ENCODE results near the gene WNT5A.

WNT5A gene

DNA sequence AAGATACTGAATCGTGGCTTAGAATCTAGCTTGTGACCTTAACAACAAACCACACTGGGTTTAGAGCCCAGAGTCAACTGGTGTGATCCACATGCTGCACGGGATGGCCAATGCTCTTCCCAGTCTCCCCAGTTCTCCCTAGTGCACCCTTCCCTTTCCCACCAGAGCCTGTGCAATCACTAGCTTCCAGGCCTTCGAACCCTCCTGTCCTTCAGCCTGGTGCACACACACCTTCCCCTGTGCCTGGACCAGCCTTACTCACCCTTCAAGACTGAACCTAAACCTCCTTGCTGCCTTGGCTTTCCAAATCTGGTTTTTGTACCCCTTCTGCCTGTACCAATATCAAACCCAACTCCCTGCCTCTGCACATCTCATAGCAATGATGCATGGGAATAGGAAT lies 43.8 kb downstream of the WNT5A start:
- Histone ChIP-seq H3K4me1 (ENCODE audit: control insufficient read depth, insufficient read depth, low read length) (no peaks in the 10 kb centered on the region), H3K27ac (ENCODE audit: low read depth, low read length) (no peak overlapping the region), H3K27me3 (ENCODE audit: control insufficient read depth, insufficient read depth, low read length) (no peaks in the 10 kb centered on the region), H3K36me3 (ENCODE audit: control insufficient read depth, insufficient read depth, low read length) (no peaks in the 10 kb centered on the region), H3K9me3 (ENCODE audit: control insufficient read depth, insufficient read depth, low read depth, low read length) (no peaks in the 10 kb centered on the region), H3K9ac (ENCODE audit: low read length) (no peak overlapping the region), H3K4me3 (ENCODE audit: low read depth, low read length) (no peak overlapping the region)

DNA sequence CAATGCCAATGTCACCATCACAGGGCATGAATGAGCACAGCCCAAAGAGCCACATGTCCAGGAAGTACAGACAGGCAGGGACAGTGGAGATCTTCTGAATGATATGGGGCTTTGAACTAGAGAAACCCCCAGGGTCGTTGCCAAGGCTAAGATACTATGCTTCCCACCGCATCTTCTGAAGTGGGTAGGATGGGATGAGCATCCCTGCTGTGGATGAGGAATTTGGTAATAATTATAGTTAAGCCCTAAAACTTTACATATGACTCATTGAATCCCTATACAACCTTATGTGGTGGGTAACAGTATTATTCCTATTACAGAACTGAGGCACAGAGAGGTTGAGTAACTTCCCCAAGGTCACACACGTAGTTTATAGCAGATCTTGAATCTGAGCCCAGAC lies 44.2 kb downstream of the WNT5A start:
- no peak overlapping the region for H3K27ac ChIP-seq (ENCODE audit: low read depth, low read length)
- no peaks in the 10 kb centered on the region for H3K36me3 ChIP-seq (ENCODE audit: control insufficient read depth, insufficient read depth, low read length)
- no peaks in the 10 kb centered on the region for H3K9me3 ChIP-seq (ENCODE audit: control insufficient read depth, insufficient read depth, low read depth, low read length)
- no peaks in the 10 kb centered on the region for H3K4me1 ChIP-seq (ENCODE audit: control insufficient read depth, insufficient read depth, low read length)
- H3K27me3 ChIP-seq (ENCODE audit: control insufficient read depth, insufficient read depth, low read length): no peaks in the 10 kb centered on the region
- no peak overlapping the region for H3K9ac ChIP-seq (ENCODE audit: low read length)
- no peak overlapping the region for H3K4me3 ChIP-seq (ENCODE audit: low read depth, low read length)

DNA sequence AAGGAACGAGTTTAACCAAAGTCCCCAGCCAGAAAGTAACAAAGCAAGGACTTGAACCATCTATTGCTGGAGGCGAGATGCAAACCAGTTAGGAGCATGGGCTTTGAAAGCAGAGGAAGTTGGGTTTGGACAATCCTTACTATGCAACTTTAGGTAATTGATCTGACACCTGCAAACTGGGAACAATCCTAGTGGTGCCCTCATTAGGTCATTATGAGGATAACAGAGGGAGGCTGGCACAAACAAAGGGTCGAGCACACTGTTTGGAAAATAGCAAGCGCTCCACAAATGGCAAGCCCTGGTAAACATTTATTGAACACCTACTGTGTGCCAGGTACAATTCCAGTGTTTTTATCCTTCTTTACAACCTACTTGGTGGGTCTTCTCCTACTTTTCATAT lies 45.6 kb downstream of the WNT5A start:
- Histone ChIP-seq H3K36me3 (ENCODE audit: control insufficient read depth, insufficient read depth, low read length) (no peaks in the 10 kb centered on the region), H3K27ac (ENCODE audit: low read depth, low read length) (no peak overlapping the region), H3K4me3 (ENCODE audit: low read depth, low read length) (no peak overlapping the region), H3K4me1 (ENCODE audit: control insufficient read depth, insufficient read depth, low read length) (no peaks in the 10 kb centered on the region), H3K9ac (ENCODE audit: low read length) (no peak overlapping the region), H3K9me3 (ENCODE audit: control insufficient read depth, insufficient read depth, low read depth, low read length) (no peaks in the 10 kb centered on the region), H3K27me3 (ENCODE audit: control insufficient read depth, insufficient read depth, low read length) (no peaks in the 10 kb centered on the region)

DNA sequence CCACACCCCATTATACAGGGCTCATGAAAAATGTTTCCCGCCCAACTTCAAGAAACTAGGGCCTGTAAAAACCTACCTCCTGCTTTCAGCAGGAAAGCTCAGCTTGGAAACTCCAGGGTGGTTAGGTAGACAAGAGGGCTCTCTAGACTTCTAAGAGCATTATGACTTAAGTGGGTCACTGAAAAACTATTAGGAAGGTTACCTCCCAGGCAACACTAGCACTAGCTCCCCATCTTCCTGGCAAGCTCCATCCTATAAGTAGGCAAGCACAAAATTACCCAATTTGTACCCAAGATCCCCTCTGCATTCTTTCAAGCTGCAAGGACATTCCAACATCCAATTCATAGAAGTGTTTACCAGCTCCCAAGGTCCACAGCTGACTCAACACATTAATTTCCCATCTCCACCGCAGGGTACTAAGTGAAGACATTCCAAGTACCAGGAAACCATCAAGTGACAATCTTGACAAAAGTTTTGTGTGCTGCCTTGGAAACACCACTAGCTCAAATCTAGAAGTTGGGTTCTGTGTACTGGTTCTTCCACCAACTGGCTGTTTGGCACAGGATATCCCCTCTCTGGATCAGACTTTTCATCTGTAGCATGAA lies 46.9 kb downstream of the WNT5A start:
- Histone ChIP-seq H3K4me3 (ENCODE audit: low read depth, low read length) (no peak overlapping the region), H3K27ac (ENCODE audit: low read depth, low read length) (no peak overlapping the region), H3K9ac (ENCODE audit: low read length) (no peak overlapping the region), H3K4me1 (ENCODE audit: control insufficient read depth, insufficient read depth, low read length) (no peaks in the 10 kb centered on the region), H3K27me3 (ENCODE audit: control insufficient read depth, insufficient read depth, low read length) (no peaks in the 10 kb centered on the region), H3K9me3 (ENCODE audit: control insufficient read depth, insufficient read depth, low read depth, low read length) (no peaks in the 10 kb centered on the region), H3K36me3 (ENCODE audit: control insufficient read depth, insufficient read depth, low read length) (no peaks in the 10 kb centered on the region)

DNA sequence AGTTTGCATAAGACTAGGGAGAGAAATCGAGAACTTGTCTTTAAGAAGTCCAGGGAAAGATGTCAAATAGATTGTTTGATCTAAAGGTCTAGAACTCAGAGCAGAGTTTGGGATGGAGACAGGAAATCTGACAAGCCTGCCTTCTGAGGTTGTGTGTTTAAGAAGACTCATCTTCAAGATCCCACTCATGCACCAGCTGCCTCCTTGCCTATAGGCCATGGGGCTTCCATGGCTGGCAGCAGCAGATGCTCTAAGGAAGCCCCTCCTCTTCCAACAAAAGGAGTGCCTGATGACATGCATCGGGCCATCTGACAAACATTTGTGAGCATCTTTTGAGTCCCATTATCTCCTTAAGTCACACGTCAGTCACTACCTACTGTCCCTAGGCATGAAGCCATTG lies 47.4 kb downstream of the WNT5A start:
- no peak overlapping the region for H3K9ac ChIP-seq (ENCODE audit: low read length)
- no peaks in the 10 kb centered on the region for H3K4me1 ChIP-seq (ENCODE audit: control insufficient read depth, insufficient read depth, low read length)
- H3K27ac ChIP-seq (ENCODE audit: low read depth, low read length): no peak overlapping the region
- H3K36me3 ChIP-seq (ENCODE audit: control insufficient read depth, insufficient read depth, low read length): no peaks in the 10 kb centered on the region
- H3K9me3 ChIP-seq (ENCODE audit: control insufficient read depth, insufficient read depth, low read depth, low read length): no peaks in the 10 kb centered on the region
- no peak overlapping the region for H3K4me3 ChIP-seq (ENCODE audit: low read depth, low read length)
- H3K27me3 ChIP-seq (ENCODE audit: control insufficient read depth, insufficient read depth, low read length): no peaks in the 10 kb centered on the region

DNA sequence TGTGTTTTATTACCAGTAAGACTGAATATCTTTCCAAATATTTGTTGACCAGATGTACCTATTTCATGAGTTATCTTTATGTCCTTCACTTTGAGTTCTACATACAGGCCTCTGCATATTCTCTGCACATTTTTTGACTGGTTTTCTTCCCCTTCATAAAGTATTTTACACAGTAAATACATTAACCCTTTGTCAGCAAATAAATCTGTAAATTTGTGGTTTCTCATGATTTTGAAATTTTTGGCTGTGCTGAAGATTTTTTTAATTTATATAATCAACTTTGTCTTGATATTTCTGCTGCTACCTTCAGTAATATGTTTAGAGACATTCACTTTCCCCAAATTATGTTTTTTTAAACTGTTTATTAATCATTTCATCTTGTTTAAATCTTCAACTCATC lies 50.5 kb downstream of the WNT5A start:
- Histone ChIP-seq H3K27me3 (ENCODE audit: control insufficient read depth, insufficient read depth, low read length) (no peaks in the 10 kb centered on the region), H3K27ac (ENCODE audit: low read depth, low read length) (no peak overlapping the region)

DNA sequence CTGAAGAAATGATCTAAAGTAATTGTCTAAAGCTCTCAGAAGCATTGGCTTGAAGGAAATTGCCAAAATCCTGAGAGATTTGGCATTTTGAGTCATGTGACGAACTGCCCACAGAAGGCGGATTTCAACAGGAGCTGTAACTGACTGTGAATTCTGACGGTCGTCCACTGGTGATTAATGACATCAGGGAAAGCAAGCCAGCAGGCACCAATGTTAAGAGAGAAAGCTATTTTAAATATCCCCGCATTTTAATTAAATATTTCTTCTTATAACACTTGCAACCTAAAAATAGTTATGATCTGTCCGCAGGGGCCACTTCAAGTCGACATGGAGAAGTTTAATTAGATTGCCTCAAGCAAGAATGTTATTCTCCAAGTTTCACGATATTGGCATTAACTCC lies 51.6 kb downstream of the WNT5A start:
- no peaks in the 10 kb centered on the region for H3K27me3 ChIP-seq (ENCODE audit: control insufficient read depth, insufficient read depth, low read length)
- no peaks in the 10 kb centered on the region for H3K9me3 ChIP-seq (ENCODE audit: control insufficient read depth, insufficient read depth, low read depth, low read length)
- no peaks in the 10 kb centered on the region for H3K36me3 ChIP-seq (ENCODE audit: control insufficient read depth, insufficient read depth, low read length)
- H3K4me1 ChIP-seq (ENCODE audit: control insufficient read depth, insufficient read depth, low read length): no peaks in the 10 kb centered on the region
- no peak overlapping the region for H3K9ac ChIP-seq (ENCODE audit: low read length)
- H3K4me3 ChIP-seq (ENCODE audit: low read depth, low read length): no peak overlapping the region
- no peak overlapping the region for H3K27ac ChIP-seq (ENCODE audit: low read depth, low read length)

More for the DNA sequence above, 50.5 kb downstream of the WNT5A start:
- Histone ChIP-seq H3K4me1 (ENCODE audit: control insufficient read depth, insufficient read depth, low read length) (no peaks in the 10 kb centered on the region), H3K9ac (ENCODE audit: low read length) (no peak overlapping the region), H3K4me3 (ENCODE audit: low read depth, low read length) (no peak overlapping the region), H3K9me3 (ENCODE audit: control insufficient read depth, insufficient read depth, low read depth, low read length) (no peaks in the 10 kb centered on the region), H3K36me3 (ENCODE audit: control insufficient read depth, insufficient read depth, low read length) (no peaks in the 10 kb centered on the region)

DNA sequence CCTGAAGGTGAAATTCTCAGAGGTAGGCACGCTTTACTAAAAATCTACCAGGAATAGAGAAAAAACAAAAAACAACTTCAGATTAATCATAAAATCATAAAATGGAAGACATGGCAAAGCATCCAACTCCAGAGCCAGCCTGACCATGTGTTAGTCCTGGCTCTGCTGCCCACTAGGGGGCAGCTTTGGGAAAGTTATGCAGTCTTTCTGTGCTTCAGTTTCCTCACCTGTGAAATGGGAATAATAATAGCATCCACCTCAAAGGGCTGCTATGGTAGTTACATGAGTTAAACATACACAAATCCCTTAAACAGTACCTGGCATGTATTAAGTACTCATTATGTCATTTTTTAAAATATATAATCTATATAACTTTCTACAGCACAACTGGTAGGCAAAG lies 52.3 kb downstream of the WNT5A start:
- Histone ChIP-seq H3K9ac (ENCODE audit: low read length) (no peak overlapping the region), H3K4me1 (ENCODE audit: control insufficient read depth, insufficient read depth, low read length) (no peaks in the 10 kb centered on the region), H3K4me3 (ENCODE audit: low read depth, low read length) (no peak overlapping the region), H3K27me3 (ENCODE audit: control insufficient read depth, insufficient read depth, low read length) (no peaks in the 10 kb centered on the region), H3K36me3 (ENCODE audit: control insufficient read depth, insufficient read depth, low read length) (no peaks in the 10 kb centered on the region), H3K27ac (ENCODE audit: low read depth, low read length) (no peak overlapping the region), H3K9me3 (ENCODE audit: control insufficient read depth, insufficient read depth, low read depth, low read length) (no peaks in the 10 kb centered on the region)

DNA sequence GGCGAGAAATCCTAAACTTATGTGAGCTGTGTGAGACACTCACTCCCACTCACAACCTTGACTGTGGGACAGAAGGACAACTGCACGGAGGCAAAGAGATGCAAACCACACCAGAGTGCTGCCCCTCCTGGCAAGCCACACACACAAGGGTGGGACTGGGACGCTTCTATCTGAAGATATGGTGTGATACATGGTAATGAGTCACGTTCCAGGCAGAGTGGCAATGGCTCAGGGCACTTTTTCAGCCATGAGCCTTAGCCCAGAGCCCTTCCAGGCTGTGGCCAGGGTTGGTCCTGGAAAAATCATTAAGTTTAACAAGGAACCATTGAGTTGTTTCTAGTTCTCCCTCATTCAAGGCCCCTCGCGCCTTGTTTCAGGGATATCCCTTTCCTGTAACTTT lies 56.1 kb downstream of the WNT5A start:
- H3K27me3 ChIP-seq (ENCODE audit: control insufficient read depth, insufficient read depth, low read length): no peaks in the 10 kb centered on the region
- H3K36me3 ChIP-seq (ENCODE audit: control insufficient read depth, insufficient read depth, low read length): no peaks in the 10 kb centered on the region
- H3K4me3 ChIP-seq (ENCODE audit: low read depth, low read length): no peak overlapping the region

DNA sequence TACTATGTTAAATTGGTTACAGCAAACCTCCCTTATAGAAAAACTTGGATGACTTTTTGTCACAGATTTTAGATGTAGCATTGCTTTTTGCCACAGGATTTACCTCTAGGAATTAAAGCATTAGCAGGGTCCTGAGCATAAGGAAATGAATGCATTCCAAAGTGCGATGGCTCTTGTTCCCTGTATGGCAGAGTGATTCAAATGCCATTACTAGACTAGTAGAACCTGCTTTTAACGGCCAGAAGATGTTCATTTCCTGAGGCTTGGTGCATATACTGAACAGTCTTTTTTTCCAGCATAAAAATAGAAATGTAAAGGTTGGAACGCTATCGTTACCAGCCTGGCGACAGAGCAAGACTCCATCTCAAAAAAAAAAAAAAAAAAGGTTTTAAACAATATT lies 59.4 kb downstream of the WNT5A start:
- Histone ChIP-seq H3K36me3 (ENCODE audit: control insufficient read depth, insufficient read depth, low read length) (no peaks in the 10 kb centered on the region), H3K27ac (ENCODE audit: low read depth, low read length) (no peak overlapping the region), H3K27me3 (ENCODE audit: control insufficient read depth, insufficient read depth, low read length) (no peaks in the 10 kb centered on the region), H3K4me3 (ENCODE audit: low read depth, low read length) (no peak overlapping the region), H3K9me3 (ENCODE audit: control insufficient read depth, insufficient read depth, low read depth, low read length) (0 out of 2 replicates have a peak, but pooled peaks cover 7% of the 10 kb centered on the region), H3K9ac (ENCODE audit: low read length) (no peak overlapping the region), H3K4me1 (ENCODE audit: control insufficient read depth, insufficient read depth, low read length) (no peaks in the 10 kb centered on the region)

More for the DNA sequence above, 56.1 kb downstream of the WNT5A start:
- H3K4me1 ChIP-seq (ENCODE audit: control insufficient read depth, insufficient read depth, low read length): no peaks in the 10 kb centered on the region
- no peak overlapping the region for H3K27ac ChIP-seq (ENCODE audit: low read depth, low read length)
- no peak overlapping the region for H3K9ac ChIP-seq (ENCODE audit: low read length)
- H3K9me3 ChIP-seq (ENCODE audit: control insufficient read depth, insufficient read depth, low read depth, low read length): no peaks in the 10 kb centered on the region

DNA sequence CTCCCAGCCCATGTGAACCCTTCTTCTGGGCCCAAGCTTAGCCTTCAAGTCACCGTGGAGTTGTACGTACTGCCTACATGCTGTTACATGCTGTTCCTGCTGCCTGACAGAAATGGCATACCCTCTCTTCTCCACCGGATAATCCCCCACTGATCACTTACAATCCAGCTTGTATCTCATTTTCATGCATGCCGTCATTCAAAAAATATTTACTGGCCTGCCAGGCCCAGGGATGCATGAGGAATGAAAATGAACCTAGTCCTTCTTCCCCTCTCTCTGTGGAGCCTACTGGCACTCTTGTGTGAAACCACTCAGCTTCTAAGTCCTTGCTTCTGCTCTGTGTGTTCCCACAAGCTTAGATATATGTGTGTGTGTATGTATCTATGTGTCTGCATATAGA lies 60.6 kb downstream of the WNT5A start:
- no peaks in the 10 kb centered on the region for H3K36me3 ChIP-seq (ENCODE audit: control insufficient read depth, insufficient read depth, low read length)
- no peak overlapping the region for H3K4me3 ChIP-seq (ENCODE audit: low read depth, low read length)
- no peaks in the 10 kb centered on the region for H3K4me1 ChIP-seq (ENCODE audit: control insufficient read depth, insufficient read depth, low read length)
- no peaks in the 10 kb centered on the region for H3K27me3 ChIP-seq (ENCODE audit: control insufficient read depth, insufficient read depth, low read length)
- 0 out of 2 replicates have a peak, but pooled peaks cover 7% of the 10 kb centered on the region for H3K9me3 ChIP-seq (ENCODE audit: control insufficient read depth, insufficient read depth, low read depth, low read length)
- no peak overlapping the region for H3K27ac ChIP-seq (ENCODE audit: low read depth, low read length)
- H3K9ac ChIP-seq (ENCODE audit: low read length): no peak overlapping the region

DNA sequence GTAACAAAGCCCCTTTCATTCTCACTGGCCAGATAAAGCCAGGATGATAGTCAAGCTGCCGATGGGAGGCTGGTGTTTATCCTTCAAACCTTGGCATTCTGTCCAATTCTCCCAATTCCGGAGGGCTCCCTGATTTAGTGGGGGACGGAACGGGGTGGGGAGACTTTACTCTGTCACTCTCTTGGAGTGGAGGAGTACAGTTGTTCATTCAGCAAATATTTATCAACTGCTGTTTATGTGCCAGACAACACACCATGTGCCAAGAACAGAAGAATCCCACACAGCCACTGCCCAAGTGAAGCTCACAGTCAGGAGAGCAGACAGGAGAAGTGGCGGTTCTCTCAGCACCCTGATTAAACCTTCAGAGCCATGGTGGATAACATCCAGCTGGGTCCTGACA lies 63.3 kb downstream of the WNT5A start:
- no peaks in the 10 kb centered on the region for H3K36me3 ChIP-seq (ENCODE audit: control insufficient read depth, insufficient read depth, low read length)
- H3K27ac ChIP-seq (ENCODE audit: low read depth, low read length): no peak overlapping the region

More for the DNA sequence above, 63.3 kb downstream of the WNT5A start:
- no peak overlapping the region for H3K9ac ChIP-seq (ENCODE audit: low read length)
- no peaks in the 10 kb centered on the region for H3K4me1 ChIP-seq (ENCODE audit: control insufficient read depth, insufficient read depth, low read length)
- peaks cover 15% of the 10 kb centered on the region; the same call in 1 of the 2 replicates for H3K9me3 ChIP-seq (ENCODE audit: control insufficient read depth, insufficient read depth, low read depth, low read length)
- no peak overlapping the region for H3K4me3 ChIP-seq (ENCODE audit: low read depth, low read length)
- no peaks in the 10 kb centered on the region for H3K27me3 ChIP-seq (ENCODE audit: control insufficient read depth, insufficient read depth, low read length)

Measured in HUES6 (cell line).